RWPE2 (cell line): Measurements from ENCODE around the gene SRPRB.
A peak's percentile ranks its signal among the peaks of the same experiment; 100 is the strongest.

Source experiments
- ATAC-seq: fragments of 200-7000 bp; cut with Tn5 transposase; 3 replicates; pipeline ENCODE4 v1.9.1; 2021; ENCODE audit warnings: low read depth
- DNase-seq: peaks from one replicate; pipeline ENCODE4 v3.0.0-alpha.2; 2020; ENCODE audit warnings: low spot score
- H3K27ac ChIP-seq: fragments of 450-650 bp; 2 replicates; pipeline ENCODE4 v1.5.1; 2017; ENCODE audit warnings: mild to moderate bottlenecking; ENCODE audit not compliant: poor library complexity, severe bottlenecking
- H3K27me3 ChIP-seq: fragments of 250-450 bp; sonication (Bioruptor Pico); 2 replicates; pipeline ENCODE4 v1.5.1; 2021; ENCODE audit warnings: mild to moderate bottlenecking, moderate library complexity; ENCODE audit not compliant: insufficient read depth, poor library complexity, severe bottlenecking
- H3K36me3 ChIP-seq: fragments of 250-450 bp; sonication (Bioruptor Pico); 2 replicates; pipeline ENCODE4 v1.5.1; 2020; ENCODE audit warnings: low read depth, mild to moderate bottlenecking, moderate library complexity
- H3K4me1 ChIP-seq: fragments of 250-450 bp; sonication (Bioruptor Pico); 2 replicates; pipeline ENCODE4 v1.5.1; 2021; ENCODE audit warnings: mild to moderate bottlenecking, moderate library complexity; ENCODE audit not compliant: insufficient read depth, poor library complexity, severe bottlenecking
- H3K4me3 ChIP-seq: fragments of 250-450 bp; sonication (Bioruptor Pico); 2 replicates; pipeline ENCODE4 v1.5.1; 2021; ENCODE audit warnings: mild to moderate bottlenecking, moderate library complexity; ENCODE audit not compliant: severe bottlenecking
- H3K9me3 ChIP-seq: fragments of 250-450 bp; sonication (Bioruptor Pico); 2 replicates; pipeline ENCODE4 v1.5.1; 2021; ENCODE audit warnings: mild to moderate bottlenecking, moderate library complexity; ENCODE audit not compliant: severe bottlenecking
- TF ChIP-seq, protein P1 (sequence below): fragments of 450-650 bp; IDR thresholded peaks from one replicate; pipeline ENCODE4 v1.5.1; 2017; ENCODE audit warnings: mild to moderate bottlenecking, moderate library complexity; ENCODE audit not compliant: poor library complexity, severe bottlenecking

SRPRB gene

DNA sequence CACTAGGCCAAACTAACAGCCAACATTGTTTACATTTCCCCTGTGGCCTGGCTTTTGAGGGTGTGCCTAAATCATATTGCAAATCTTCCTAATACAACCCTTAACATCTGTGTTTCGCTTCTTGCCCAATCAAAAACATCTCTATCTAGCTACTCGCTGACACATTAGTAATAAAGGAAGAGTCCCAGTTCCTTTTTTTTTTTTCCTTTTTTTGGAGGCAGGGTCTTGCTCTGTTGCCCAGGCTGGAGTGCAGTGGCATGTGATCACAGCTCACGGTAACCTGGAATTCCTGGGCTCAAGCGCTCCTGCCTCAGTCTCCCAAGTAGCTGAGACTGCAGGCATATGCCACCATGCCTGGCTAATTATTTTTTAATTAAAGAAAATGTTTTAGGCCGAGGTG, 2.1 kb upstream of the SRPRB start:
- H3K4me3 ChIP-seq: no peak overlapping the region
- no peak for DNase-seq
- no peaks in the 10 kb centered on the region for H3K9me3 ChIP-seq
- TF ChIP-seq, protein P1, sequence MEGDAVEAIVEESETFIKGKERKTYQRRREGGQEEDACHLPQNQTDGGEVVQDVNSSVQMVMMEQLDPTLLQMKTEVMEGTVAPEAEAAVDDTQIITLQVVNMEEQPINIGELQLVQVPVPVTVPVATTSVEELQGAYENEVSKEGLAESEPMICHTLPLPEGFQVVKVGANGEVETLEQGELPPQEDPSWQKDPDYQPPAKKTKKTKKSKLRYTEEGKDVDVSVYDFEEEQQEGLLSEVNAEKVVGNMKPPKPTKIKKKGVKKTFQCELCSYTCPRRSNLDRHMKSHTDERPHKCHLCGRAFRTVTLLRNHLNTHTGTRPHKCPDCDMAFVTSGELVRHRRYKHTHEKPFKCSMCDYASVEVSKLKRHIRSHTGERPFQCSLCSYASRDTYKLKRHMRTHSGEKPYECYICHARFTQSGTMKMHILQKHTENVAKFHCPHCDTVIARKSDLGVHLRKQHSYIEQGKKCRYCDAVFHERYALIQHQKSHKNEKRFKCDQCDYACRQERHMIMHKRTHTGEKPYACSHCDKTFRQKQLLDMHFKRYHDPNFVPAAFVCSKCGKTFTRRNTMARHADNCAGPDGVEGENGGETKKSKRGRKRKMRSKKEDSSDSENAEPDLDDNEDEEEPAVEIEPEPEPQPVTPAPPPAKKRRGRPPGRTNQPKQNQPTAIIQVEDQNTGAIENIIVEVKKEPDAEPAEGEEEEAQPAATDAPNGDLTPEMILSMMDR: no peak
- peaks cover 4% of the 10 kb centered on the region for H3K4me1 ChIP-seq
- no peaks in the 10 kb centered on the region for H3K27me3 ChIP-seq
- no peak overlapping the region for H3K27ac ChIP-seq
- H3K36me3 ChIP-seq: peaks cover 17% of the 10 kb centered on the region
- no peak for ATAC-seq

DNA sequence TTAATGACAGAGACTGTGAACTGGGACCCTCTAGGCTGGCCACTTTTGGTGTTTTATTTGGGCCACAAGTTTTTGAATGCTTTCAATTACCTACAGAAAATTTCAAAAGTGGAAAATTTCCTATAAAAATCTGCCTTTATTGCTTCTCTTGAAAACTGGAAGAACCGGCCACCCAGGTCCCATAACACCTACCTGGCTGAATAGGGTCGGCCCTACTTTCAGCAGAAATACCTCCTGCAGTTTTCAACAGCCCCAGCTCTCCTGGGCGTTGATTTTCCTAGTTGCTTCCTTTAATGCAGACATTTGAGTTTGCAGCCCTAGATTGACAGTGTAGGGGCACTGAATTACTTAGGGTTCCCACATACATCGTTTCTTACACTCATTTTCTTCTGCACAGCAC, 719 bp upstream of the SRPRB start:
- ATAC-seq (no peak), DNase-seq (no peak)
- Histone ChIP-seq H3K27ac (no peak overlapping the region), H3K4me3 (peak overlapping the region; percentile 64), H3K4me1 (peaks cover 4% of the 10 kb centered on the region), H3K36me3 (peaks cover 32% of the 10 kb centered on the region), H3K9me3 (no peaks in the 10 kb centered on the region), H3K27me3 (no peaks in the 10 kb centered on the region)
- TF ChIP-seq, protein P1: no peak

DNA sequence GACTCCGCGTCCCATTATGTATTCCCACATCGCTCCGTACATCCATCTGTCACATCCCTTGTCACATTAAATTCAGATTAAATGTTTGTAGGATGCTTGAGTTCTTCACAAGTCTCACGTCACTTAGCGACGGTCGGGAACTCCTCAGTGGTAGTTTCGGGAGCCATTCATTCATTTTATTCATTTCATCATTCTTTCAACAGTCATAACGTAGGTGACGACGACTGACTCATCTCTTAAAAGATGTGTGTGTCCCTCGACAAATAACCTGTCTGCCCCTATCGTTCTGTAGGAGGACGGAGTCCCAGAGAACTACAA, 272 bp upstream of the SRPRB start:
- H3K9me3 ChIP-seq: no peaks in the 10 kb centered on the region
- H3K27ac ChIP-seq: no peak overlapping the region
- TF ChIP-seq, protein P1: no peak
- peaks cover 36% of the 10 kb centered on the region for H3K36me3 ChIP-seq
- no peak for ATAC-seq
- DNase-seq: no peak
- H3K4me3 ChIP-seq: peak overlapping the region; percentile 64
- peaks cover 4% of the 10 kb centered on the region for H3K4me1 ChIP-seq
- H3K27me3 ChIP-seq: no peaks in the 10 kb centered on the region

DNA sequence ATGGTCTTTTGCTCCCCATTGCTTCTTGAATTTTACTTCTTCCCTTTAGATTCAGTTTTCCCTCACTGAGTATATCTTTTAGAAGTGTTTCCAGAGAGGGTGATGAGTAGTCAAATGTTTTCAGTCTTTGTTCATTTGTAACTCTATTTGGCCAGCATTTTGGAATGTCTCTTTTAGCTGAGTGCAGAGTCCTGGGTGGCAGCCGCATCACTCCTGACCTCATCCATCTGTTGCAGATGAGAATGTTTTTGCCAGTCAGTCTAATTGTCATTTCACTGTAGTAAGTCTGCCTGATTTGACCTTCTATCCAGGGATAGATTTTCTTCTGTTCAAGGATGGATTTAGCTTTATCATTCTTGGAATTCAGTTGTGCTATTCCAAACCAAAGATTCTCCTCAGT, 7.3 kb downstream of the SRPRB start:
- Histone ChIP-seq H3K27ac (no peak overlapping the region), H3K4me3 (no peak overlapping the region), H3K36me3 (peaks cover 90% of the 10 kb centered on the region), H3K27me3 (no peaks in the 10 kb centered on the region), H3K9me3 (no peaks in the 10 kb centered on the region), H3K4me1 (no peaks in the 10 kb centered on the region)
- TF ChIP-seq, protein P1: no peak
- ATAC-seq (no peak), DNase-seq (no peak)

DNA sequence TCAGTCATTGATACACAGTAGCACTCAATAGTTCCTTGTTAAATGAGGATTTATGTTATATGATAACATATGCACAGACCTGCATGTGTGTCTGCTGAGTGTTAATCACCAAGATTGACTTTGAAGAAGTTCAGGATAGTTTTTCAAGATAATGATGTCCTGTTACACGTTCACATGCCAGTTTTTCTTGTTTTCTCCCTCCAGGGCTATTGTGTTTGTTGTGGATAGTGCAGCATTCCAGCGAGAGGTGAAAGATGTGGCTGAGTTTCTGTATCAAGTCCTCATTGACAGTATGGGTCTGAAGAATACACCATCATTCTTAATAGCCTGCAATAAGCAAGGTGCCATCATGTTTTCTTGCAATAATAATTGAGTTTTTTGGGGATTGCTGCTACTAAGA, 9.8 kb downstream of the SRPRB start:
- no peak for ATAC-seq
- Histone ChIP-seq H3K27ac (no peak overlapping the region), H3K4me1 (no peaks in the 10 kb centered on the region), H3K27me3 (no peaks in the 10 kb centered on the region), H3K4me3 (no peak overlapping the region), H3K9me3 (no peaks in the 10 kb centered on the region), H3K36me3 (peaks cover 90% of the 10 kb centered on the region)
- TF ChIP-seq, protein P1: no peak
- DNase-seq: no peak
